MM.1S (cell line): Measurements from ENCODE around the gene EIF3A.

Experiments used
- DNase-seq: peaks from one replicate; pipeline ENCODE4 v3.0.0-alpha.2; 2015
- H2AFZ ChIP-seq: fragments of 300-600 bp; sonication (generic); 2 replicates; pipeline ENCODE4 v1.6.0; 2016; ENCODE audit warnings: antibody characterized with exemption, low read length
- H3F3A ChIP-seq: fragments of 300-600 bp; sonication (generic); 2 replicates; pipeline ENCODE4 v1.6.1; 2016; ENCODE audit warnings: mild to moderate bottlenecking, antibody characterized with exemption, low read length, moderate library complexity, mixed read lengths; ENCODE audit not compliant: insufficient read depth
- H3K27ac ChIP-seq: fragments of 300-600 bp; sonication (generic); 2 replicates; pipeline ENCODE4 v1.5.1; 2016; ENCODE audit warnings: mild to moderate bottlenecking, low read length
- H3K27me3 ChIP-seq: fragments of 300-600 bp; sonication (generic); replicated peaks from 2 replicates; pipeline ENCODE4 v1.6.0; 2016; ENCODE audit warnings: low read length; ENCODE audit not compliant: insufficient read depth
- H3K36me3 ChIP-seq: fragments of 300-600 bp; sonication (generic); replicated peaks from 2 replicates; pipeline ENCODE4 v1.6.1; 2016; ENCODE audit warnings: mild to moderate bottlenecking, low read length, mixed read lengths; ENCODE audit not compliant: insufficient read depth
- H3K4me1 ChIP-seq: fragments of 300-600 bp; sonication (generic); 2 replicates; pipeline ENCODE4 v1.6.1; 2016; ENCODE audit warnings: low read length, mixed read lengths
- H3K4me2 ChIP-seq: fragments of 300-600 bp; sonication (generic); 2 replicates; pipeline ENCODE4 v1.6.0; 2016; ENCODE audit warnings: low read depth, low read length
- H3K4me3 ChIP-seq: fragments of 300-600 bp; sonication (generic); 2 replicates; pipeline ENCODE4 v1.5.1; 2016; ENCODE audit warnings: low read length, mixed read lengths
- H3K79me2 ChIP-seq: fragments of 300-600 bp; sonication (generic); 2 replicates; pipeline ENCODE4 v1.6.1; 2016; ENCODE audit warnings: mixed run types, low read length, mixed read lengths
- H3K9ac ChIP-seq: fragments of 300-600 bp; sonication (generic); 2 replicates; pipeline ENCODE4 v1.6.1; 2016; ENCODE audit warnings: low read length, mixed read lengths
- H3K9me2 ChIP-seq: fragments of 300-600 bp; sonication (generic); replicated peaks from 2 replicates; pipeline ENCODE4 v1.6.1; 2016; ENCODE audit warnings: mild to moderate bottlenecking, low read length, mixed read lengths; ENCODE audit not compliant: insufficient read depth
- H3K9me3 ChIP-seq: fragments of 300-600 bp; sonication (generic); replicated peaks from 2 replicates; pipeline ENCODE4 v1.6.1; 2016; ENCODE audit warnings: mild to moderate bottlenecking, low read length, mixed read lengths; ENCODE audit not compliant: insufficient read depth
- H4K20me1 ChIP-seq: fragments of 300-600 bp; sonication (generic); 2 replicates; pipeline ENCODE4 v1.6.1; 2016; ENCODE audit warnings: mild to moderate bottlenecking, low read length, moderate library complexity, mixed read lengths; ENCODE audit not compliant: insufficient read depth
- CTCF ChIP-seq: fragments of 300-600 bp; sonication (generic); IDR thresholded peaks from 2 replicates; pipeline ENCODE4 v1.5.1; 2016; ENCODE audit warnings: antibody characterized with exemption, low read length, mixed read lengths
- EZH2 ChIP-seq: fragments of 300-600 bp; sonication (generic); optimal IDR thresholded peaks from 2 replicates; pipeline ENCODE3; 2017; ENCODE audit warnings: low read depth, mild to moderate bottlenecking, antibody characterized with exemption, low read length, mixed read lengths
- EZH2phosphoT487 ChIP-seq: fragments of 300-600 bp; sonication (generic); IDR thresholded peaks from 2 replicates; pipeline ENCODE4 v1.6.1; 2018; ENCODE audit warnings: antibody characterized with exemption, low read length

EIF3A gene

GRCh38 chr10:119080521-119081259 is at the start of gene EIF3A:
Gene EIF3A, minus strand, starts transcription at chr10:119080817. Its CDS starts 141 bp downstream, at chr10:119080676.
- Histone ChIP-seq H3K4me2 (peak within 1 kb of the TSS; percentile 95), H2AFZ (peak within 1 kb of the TSS; percentile 77), H3K4me3 (peak within 1 kb of the TSS; percentile 92), H3K27ac (peak within 1 kb of the TSS; percentile 90), H3K36me3 (no peaks in the 10 kb centered on the region; the same call in none of the 2 replicates), H3K9me2 (no peaks in the 10 kb centered on the region), H3K4me1 (peaks cover 17% of the 10 kb centered on the region), H3K9me3 (no peaks in the 10 kb centered on the region), H3K79me2 (peaks cover 50% of the 10 kb centered on the region), H4K20me1 (peaks cover 42% of the 10 kb centered on the region), H3K9ac (peak within 1 kb of the TSS; percentile 98), H3K27me3 (no peaks in the 10 kb centered on the region), H3F3A (peaks cover 8% of the 10 kb centered on the region; the same call in 1 of the 2 replicates)
- peak; percentile 95 for DNase-seq
- TF ChIP-seq EZH2 (no peak), EZH2phosphoT487 (no peak)

GRCh38 chr10:119129721-119130120 is 49.1 kb upstream of the EIF3A start:
- Histone ChIP-seq H3K4me3 (no peak overlapping the region), H3K9me3 (no peaks in the 10 kb centered on the region), H3K27ac (no peak overlapping the region), H3K4me1 (no peaks in the 10 kb centered on the region), H3F3A (no peaks in the 10 kb centered on the region), H3K4me2 (no peak overlapping the region), H3K27me3 (no peaks in the 10 kb centered on the region), H2AFZ (no peak overlapping the region), H3K9me2 (no peaks in the 10 kb centered on the region), H3K9ac (no peak overlapping the region), H3K79me2 (no peaks in the 10 kb centered on the region), H4K20me1 (no peaks in the 10 kb centered on the region), H3K36me3 (peaks cover 7% of the 10 kb centered on the region)
- no peak for DNase-seq
- no peak for TF ChIP-seq CTCF
- no peak for TF ChIP-seq EZH2
- no peak for TF ChIP-seq EZH2phosphoT487

- Histone ChIP-seq H3K9ac (no peak overlapping the region), H3K9me2 (no peaks in the 10 kb centered on the region), H3K4me3 (no peak overlapping the region), H4K20me1 (no peaks in the 10 kb centered on the region), H3K36me3 (peaks cover 7% of the 10 kb centered on the region; the same call in 1 of the 2 replicates), H3K79me2 (peaks cover 4% of the 10 kb centered on the region; the same call in 1 of the 2 replicates), H3K9me3 (no peaks in the 10 kb centered on the region), H3K4me1 (peaks cover 4% of the 10 kb centered on the region; the same call in 1 of the 2 replicates), H3K27me3 (no peaks in the 10 kb centered on the region), H3K27ac (no peak overlapping the region), H3K4me2 (no peak overlapping the region), H3F3A (peaks cover 4% of the 10 kb centered on the region), H2AFZ (no peak overlapping the region)
- TF ChIP-seq EZH2phosphoT487 (no peak), EZH2 (no peak), CTCF (no peak)
- no peak for DNase-seq
Measured at GRCh38 chr10:119125942-119126341, 45.3 kb upstream of the EIF3A start.
